ENCODE measurements around the gene TRA2B.
"Not testable (repeated sequence)": the region's sequence is repeated elsewhere in the genome, so short reads cannot be mapped to it uniquely, and the experiment has no call there.

GRCh38 chr3:185909913-185910312 is 27.9 kb downstream of the TRA2B start:
- not testable (repeated sequence) for TF ChIP-seq CTCF, POLR2A (IDR thresholded peaks at IDR 0.05)

Data from testis (tissue), 2 donors.